ENCODE data around the gene CLDND1. TPM values are rescaled to one million over a fixed set of nuclear protein-coding genes. Genes with fewer than 3 reads are reported as not detected.

Gene CLDND1
- polyA plus RNA-seq (2013): 111 and 117 TPM in 2 replicates

DNA sequence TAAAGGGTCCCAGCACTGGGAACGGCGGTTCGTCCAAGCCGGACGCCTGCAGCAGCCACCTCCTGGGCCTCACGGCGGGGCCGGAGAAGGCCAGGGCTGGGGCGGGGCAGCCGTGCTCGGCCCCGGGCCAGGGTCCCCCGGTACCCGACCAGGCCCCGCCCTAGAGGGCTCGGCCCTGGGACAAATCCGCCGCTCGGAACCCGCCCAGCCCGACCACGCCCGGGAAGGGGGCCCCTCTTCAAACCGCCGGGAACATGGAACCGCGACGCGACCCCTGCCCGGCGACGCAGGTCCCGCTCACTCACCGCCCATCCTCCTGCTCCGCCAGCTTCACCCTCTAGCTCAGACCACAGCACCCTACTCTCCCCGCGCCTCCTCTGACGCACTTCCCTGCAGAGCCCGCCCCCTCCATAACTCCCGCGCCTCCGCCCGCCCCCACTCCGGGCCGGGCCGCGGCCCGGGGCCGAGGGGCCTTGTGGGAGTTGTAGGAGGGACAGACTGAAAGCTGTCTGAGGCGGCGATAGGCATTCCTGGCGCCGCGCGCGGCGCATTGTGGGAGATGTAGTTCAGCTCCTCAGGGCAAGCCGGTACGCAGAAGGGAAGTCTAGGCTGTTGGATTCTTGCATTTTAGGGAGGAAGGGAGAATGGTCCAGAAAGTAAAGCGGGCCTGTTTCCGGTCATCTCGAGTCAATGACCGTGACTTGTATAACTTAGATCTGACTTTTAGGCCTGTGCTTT, at the start of gene CLDND1:
TSS of gene CLDND1 (minus strand) at position 359 of the 738 bp plus-strand sequence. CDS start 1,478 bp downstream, outside the sequence.
- Histone ChIP-seq H3K9ac (ENCODE audit: low read length) (peak within 1 kb of the TSS; percentile 93), H2BK12ac (ENCODE audit: low read length) (no peak within 1 kb of the TSS), H3K79me1 (ENCODE audit: low read length) (peaks cover 4% of the 10 kb centered on the region), H3K4me3 (ENCODE audit: low read depth, low read length) (peak within 1 kb of the TSS; percentile 94), H2BK120ac (ENCODE audit: insufficient read depth, low read length, poor library complexity) (peak within 1 kb of the TSS; percentile 79), H3K27me3 (ENCODE audit: insufficient read depth, low read length) (no peaks in the 10 kb centered on the region), H3K9me3 (ENCODE audit: insufficient read depth, low read depth, low read length) (no peaks in the 10 kb centered on the region), H2AFZ (ENCODE audit: insufficient read depth, low read length, poor library complexity) (peak within 1 kb of the TSS; percentile 95), H3K4me1 (ENCODE audit: control insufficient read depth in 1 of 2, insufficient read depth in 2 of 2, low read length in 2 of 2) (peaks cover 3% of the 10 kb centered on the region in 2 experiments), H3K18ac (ENCODE audit: low read length) (peak within 1 kb of the TSS; percentile 89), H3K79me2 (ENCODE audit: control insufficient read depth, insufficient read depth, low read length, poor library complexity) (peaks cover 2% of the 10 kb centered on the region), H4K8ac (ENCODE audit: low read depth, low read length) (peak within 1 kb of the TSS; percentile 83), H4K91ac (ENCODE audit: low read depth, low read length) (peak within 1 kb of the TSS; percentile 71), H3K23ac (ENCODE audit: low read length) (no peak within 1 kb of the TSS), H2BK5ac (ENCODE audit: low read depth, low read length, poor library complexity) (peak within 1 kb of the TSS; percentile 84), H3K14ac (ENCODE audit: low read length) (peak within 1 kb of the TSS; percentile 86), H4K12ac (ENCODE audit: low read depth, low read length) (peak within 1 kb of the TSS; percentile 80), H3K36me3 (ENCODE audit: control insufficient read depth in 1 of 2, insufficient read depth in 2 of 2, low read length in 2 of 2) (peaks cover 2 to 3% of the 10 kb centered on the region in 2 experiments), H3K4me2 (ENCODE audit: low read length) (peak within 1 kb of the TSS; percentile 78), H2AK5ac (ENCODE audit: low read length) (peak within 1 kb of the TSS; percentile 68), H3K4ac (ENCODE audit: low read depth, low read length) (peak within 1 kb of the TSS; percentile 46), H3K27ac (ENCODE audit: low read depth, low read length) (peak within 1 kb of the TSS; percentile 84)
- peak; percentile 98 for DNase-seq
- WGBS (ENCODE audit: extremely low coverage, insufficient coverage, insufficient read length): no CpG with 5 or more reads among the region's 63 CpGs

GRCh38 chr3:98568402-98568801, 45.7 kb upstream of the CLDND1 start:
- no CpG with 5 or more reads among the region's 3 CpGs for WGBS (ENCODE audit: extremely low coverage, insufficient coverage, insufficient read length)
- Histone ChIP-seq H3K4me3 (ENCODE audit: low read depth, low read length) (no peak overlapping the region), H4K91ac (ENCODE audit: low read depth, low read length) (no peak overlapping the region), H3K4me2 (ENCODE audit: low read length) (no peak overlapping the region), H3K79me2 (ENCODE audit: control insufficient read depth, insufficient read depth, low read length, poor library complexity) (no peaks in the 10 kb centered on the region), H3K36me3 (ENCODE audit: control insufficient read depth in 1 of 2, insufficient read depth in 2 of 2, low read length in 2 of 2) (no peaks in the 10 kb centered on the region), H2AFZ (ENCODE audit: insufficient read depth, low read length, poor library complexity) (no peak overlapping the region), H2BK120ac (ENCODE audit: insufficient read depth, low read length, poor library complexity) (no peak overlapping the region), H3K27me3 (ENCODE audit: insufficient read depth, low read length) (no peaks in the 10 kb centered on the region), H3K4me1 (ENCODE audit: control insufficient read depth in 1 of 2, insufficient read depth in 2 of 2, low read length in 2 of 2) (no peaks in the 10 kb centered on the region), H3K4ac (ENCODE audit: low read depth, low read length) (no peak overlapping the region), H3K79me1 (ENCODE audit: low read length) (no peaks in the 10 kb centered on the region), H3K14ac (ENCODE audit: low read length) (no peak overlapping the region), H3K9me3 (ENCODE audit: insufficient read depth, low read depth, low read length) (no peaks in the 10 kb centered on the region), H2AK5ac (ENCODE audit: low read length) (no peak overlapping the region), H4K8ac (ENCODE audit: low read depth, low read length) (no peak overlapping the region), H2BK12ac (ENCODE audit: low read length) (no peak overlapping the region), H3K9ac (ENCODE audit: low read length) (no peak overlapping the region), H2BK5ac (ENCODE audit: low read depth, low read length, poor library complexity) (no peak overlapping the region), H4K12ac (ENCODE audit: low read depth, low read length) (no peak overlapping the region), H3K27ac (ENCODE audit: low read depth, low read length) (no peak overlapping the region), H3K23ac (ENCODE audit: low read length) (no peak overlapping the region), H3K18ac (ENCODE audit: low read length) (no peak overlapping the region)
- DNase-seq: no peak

- Histone ChIP-seq H2BK120ac (ENCODE audit: insufficient read depth, low read length, poor library complexity) (no peak overlapping the region), H2AK5ac (ENCODE audit: low read length) (no peak overlapping the region), H4K12ac (ENCODE audit: low read depth, low read length) (no peak overlapping the region), H3K4ac (ENCODE audit: low read depth, low read length) (no peak overlapping the region), H3K27me3 (ENCODE audit: insufficient read depth, low read length) (no peaks in the 10 kb centered on the region), H3K4me2 (ENCODE audit: low read length) (no peak overlapping the region), H3K79me1 (ENCODE audit: low read length) (no peaks in the 10 kb centered on the region), H4K91ac (ENCODE audit: low read depth, low read length) (no peak overlapping the region), H3K14ac (ENCODE audit: low read length) (no peak overlapping the region), H3K18ac (ENCODE audit: low read length) (no peak overlapping the region), H2AFZ (ENCODE audit: insufficient read depth, low read length, poor library complexity) (no peak overlapping the region), H3K79me2 (ENCODE audit: control insufficient read depth, insufficient read depth, low read length, poor library complexity) (no peaks in the 10 kb centered on the region), H2BK12ac (ENCODE audit: low read length) (no peak overlapping the region), H3K9me3 (ENCODE audit: insufficient read depth, low read depth, low read length) (no peaks in the 10 kb centered on the region), H4K8ac (ENCODE audit: low read depth, low read length) (no peak overlapping the region), H3K9ac (ENCODE audit: low read length) (no peak overlapping the region), H3K23ac (ENCODE audit: low read length) (no peak overlapping the region), H2BK5ac (ENCODE audit: low read depth, low read length, poor library complexity) (no peak overlapping the region), H3K4me1 (ENCODE audit: control insufficient read depth in 1 of 2, insufficient read depth in 2 of 2, low read length in 2 of 2) (no peaks in the 10 kb centered on the region), H3K4me3 (ENCODE audit: low read depth, low read length) (no peak overlapping the region), H3K27ac (ENCODE audit: low read depth, low read length) (no peak overlapping the region), H3K36me3 (ENCODE audit: control insufficient read depth in 1 of 2, insufficient read depth in 2 of 2, low read length in 2 of 2) (no peaks in the 10 kb centered on the region)
- no CpG with 5 or more reads among the region's 2 CpGs for WGBS (ENCODE audit: extremely low coverage, insufficient coverage, insufficient read length)
- DNase-seq: no peak
Observed at GRCh38 chr3:98567666-98568270, 45.1 kb upstream of the CLDND1 start.

DNA sequence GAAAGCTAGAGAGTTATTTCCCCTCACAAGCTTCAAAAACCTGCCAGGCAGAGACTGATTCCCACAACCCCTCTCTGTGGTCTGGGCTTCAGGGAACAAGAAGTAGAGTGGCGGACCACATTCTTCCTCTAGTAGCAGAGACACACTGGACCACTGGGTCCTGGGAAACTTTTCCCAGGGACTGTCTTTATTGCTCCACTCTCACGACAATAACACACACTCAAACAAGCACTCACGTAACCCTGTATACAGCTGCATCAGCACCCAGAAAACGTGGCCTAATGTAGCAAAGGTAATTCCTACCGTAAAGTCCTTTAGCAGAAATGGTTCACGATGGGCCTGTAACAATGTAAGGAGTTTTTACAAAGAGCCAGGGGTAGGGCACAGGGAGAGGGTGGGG, 43.1 kb upstream of the CLDND1 start:
- H2AK5ac ChIP-seq (ENCODE audit: low read length): no peak overlapping the region
- H2BK5ac ChIP-seq (ENCODE audit: low read depth, low read length, poor library complexity): no peak overlapping the region
- no peak overlapping the region for H4K12ac ChIP-seq (ENCODE audit: low read depth, low read length)
- no peak overlapping the region for H2BK120ac ChIP-seq (ENCODE audit: insufficient read depth, low read length, poor library complexity)
- H3K4me1 ChIP-seq (ENCODE audit: control insufficient read depth in 1 of 2, insufficient read depth in 2 of 2, low read length in 2 of 2): no peaks in the 10 kb centered on the region
- H2AFZ ChIP-seq (ENCODE audit: insufficient read depth, low read length, poor library complexity): no peak overlapping the region
- H3K79me1 ChIP-seq (ENCODE audit: low read length): no peaks in the 10 kb centered on the region
- H4K8ac ChIP-seq (ENCODE audit: low read depth, low read length): no peak overlapping the region
- no peak overlapping the region for H4K91ac ChIP-seq (ENCODE audit: low read depth, low read length)
- no CpG with 5 or more reads among the region's 6 CpGs for WGBS (ENCODE audit: extremely low coverage, insufficient coverage, insufficient read length)
- DNase-seq: no peak
- H3K27me3 ChIP-seq (ENCODE audit: insufficient read depth, low read length): no peaks in the 10 kb centered on the region
- H3K4me2 ChIP-seq (ENCODE audit: low read length): no peak overlapping the region
- H3K4ac ChIP-seq (ENCODE audit: low read depth, low read length): no peak overlapping the region
- H3K14ac ChIP-seq (ENCODE audit: low read length): no peak overlapping the region
- H3K18ac ChIP-seq (ENCODE audit: low read length): no peak overlapping the region
- H3K23ac ChIP-seq (ENCODE audit: low read length): no peak overlapping the region
- no peaks in the 10 kb centered on the region for H3K36me3 ChIP-seq (ENCODE audit: control insufficient read depth in 1 of 2, insufficient read depth in 2 of 2, low read length in 2 of 2)
- H3K9ac ChIP-seq (ENCODE audit: low read length): no peak overlapping the region
- no peaks in the 10 kb centered on the region for H3K9me3 ChIP-seq (ENCODE audit: insufficient read depth, low read depth, low read length)
- no peak overlapping the region for H2BK12ac ChIP-seq (ENCODE audit: low read length)
- H3K27ac ChIP-seq (ENCODE audit: low read depth, low read length): no peak overlapping the region
- no peak overlapping the region for H3K4me3 ChIP-seq (ENCODE audit: low read depth, low read length)
- H3K79me2 ChIP-seq (ENCODE audit: control insufficient read depth, insufficient read depth, low read length, poor library complexity): no peaks in the 10 kb centered on the region

All from trophoblast cell (in vitro differentiated cells and primary cell).